HG03521 (cell line): ENCODE data around the gene LRRC75B.
"Not testable (repeated sequence)": the region's sequence is repeated elsewhere in the genome, so short reads cannot be mapped to it uniquely, and the experiment has no call there.

ENCODE experiments used
- ATAC-seq: cut with Tn5 transposase; IDR thresholded peaks from one replicate; pipeline ENCODE4 v1.9.1; 2021; ENCODE audit warnings: mild to moderate bottlenecking, moderate library complexity; ENCODE audit not compliant: unreplicated experiment

LRRC75B gene

GRCh38 chr22:24555165-24556039, 37.5 kb downstream of the LRRC75B start, which contains the start of gene SNRPD3:
SNRPD3 (plus strand) TSS chr22:24555999; CDS start chr22:24557675, 1,676 bp downstream.
- ATAC-seq, result peak; percentile 76

DNA sequence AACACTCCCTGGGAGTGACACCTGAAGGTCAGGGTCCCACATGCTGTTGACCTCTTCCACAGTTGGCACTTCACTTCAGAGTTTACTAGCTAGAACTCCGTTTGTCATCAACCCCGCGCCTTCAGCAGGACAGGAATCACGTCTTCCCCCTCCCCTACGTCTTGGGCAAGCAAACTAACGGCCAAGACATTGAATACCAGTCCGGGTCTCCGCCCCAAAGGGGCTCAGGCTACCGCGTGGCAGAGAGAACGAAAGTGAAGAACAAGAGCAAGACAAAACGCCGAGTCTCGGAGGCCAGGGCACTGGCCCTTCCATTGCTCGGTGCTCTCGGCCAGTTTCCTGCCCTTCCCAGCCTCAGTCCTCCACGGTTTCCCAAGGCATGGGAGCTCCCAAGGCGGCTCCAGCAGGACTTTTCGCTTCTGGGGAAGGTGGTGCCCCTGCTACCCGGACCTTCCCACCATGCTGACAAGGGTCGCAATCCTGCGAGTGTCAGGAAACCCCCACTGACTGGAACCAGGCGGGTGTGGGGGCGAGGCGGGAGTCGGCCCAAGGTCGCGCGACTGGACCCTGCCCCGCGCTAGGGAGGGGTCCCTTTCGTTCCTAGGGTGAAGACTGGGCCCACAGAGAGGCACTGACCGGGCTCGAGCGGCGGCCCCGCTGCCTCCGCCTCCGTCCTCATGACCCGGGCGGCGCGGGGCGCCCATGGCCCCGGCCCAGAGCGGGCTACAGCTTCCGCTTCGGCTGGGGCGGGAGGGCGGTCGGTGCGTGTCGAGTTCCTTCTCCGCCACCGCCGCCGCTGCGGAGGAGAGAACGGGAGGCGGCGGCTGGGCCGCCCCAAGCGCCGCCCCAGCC, 38.3 kb downstream of the LRRC75B start, which contains the start of gene GUCD1:
GUCD1 (minus strand) TSS at position 826 of the 852 bp plus-strand sequence; CDS start at position 679, 147 bp downstream.
- ATAC-seq, result no peak

DNA sequence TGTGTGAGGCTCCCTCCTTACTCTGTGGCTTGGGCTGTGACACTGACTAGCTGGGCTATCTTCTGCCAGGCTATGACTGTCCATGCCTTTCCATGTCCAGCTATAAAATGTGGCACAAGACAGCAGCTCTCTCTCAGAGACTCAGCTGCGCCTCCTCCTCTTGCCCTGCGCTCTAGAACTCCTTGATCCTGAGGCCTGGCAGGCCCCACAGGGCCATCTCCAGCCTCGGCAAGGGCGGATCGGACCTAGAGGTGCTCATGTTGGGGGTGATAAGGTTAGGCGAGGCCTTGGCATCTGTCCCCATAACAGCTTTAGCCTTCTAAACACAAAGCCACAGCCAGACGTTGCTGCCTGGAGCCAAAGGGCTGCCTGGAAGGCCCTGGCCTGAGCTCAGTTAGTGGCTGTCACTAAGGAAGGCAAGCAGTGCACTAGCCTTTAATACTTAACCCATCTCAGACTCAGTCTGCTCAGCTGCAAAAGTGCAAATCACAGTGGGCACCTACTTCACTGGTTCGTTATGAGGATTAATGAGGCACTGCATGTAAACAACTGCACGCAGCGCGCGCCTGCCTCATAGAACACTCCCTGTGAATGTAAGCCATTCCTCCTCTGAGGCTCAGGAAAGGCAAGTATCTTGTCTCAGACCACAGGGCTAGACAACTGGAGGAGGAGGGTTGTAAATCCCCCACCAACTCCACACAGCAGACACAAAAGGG, 39.1 kb downstream of the LRRC75B start:
- ATAC-seq, result no peak

- not testable (repeated sequence) for ATAC-seq
These were observed 40.2 kb downstream of the LRRC75B start for GRCh38 chr22:24552503-24553286.

GRCh38 chr22:24550902-24551435, 41.9 kb downstream of the LRRC75B start:
- no peak for ATAC-seq

DNA sequence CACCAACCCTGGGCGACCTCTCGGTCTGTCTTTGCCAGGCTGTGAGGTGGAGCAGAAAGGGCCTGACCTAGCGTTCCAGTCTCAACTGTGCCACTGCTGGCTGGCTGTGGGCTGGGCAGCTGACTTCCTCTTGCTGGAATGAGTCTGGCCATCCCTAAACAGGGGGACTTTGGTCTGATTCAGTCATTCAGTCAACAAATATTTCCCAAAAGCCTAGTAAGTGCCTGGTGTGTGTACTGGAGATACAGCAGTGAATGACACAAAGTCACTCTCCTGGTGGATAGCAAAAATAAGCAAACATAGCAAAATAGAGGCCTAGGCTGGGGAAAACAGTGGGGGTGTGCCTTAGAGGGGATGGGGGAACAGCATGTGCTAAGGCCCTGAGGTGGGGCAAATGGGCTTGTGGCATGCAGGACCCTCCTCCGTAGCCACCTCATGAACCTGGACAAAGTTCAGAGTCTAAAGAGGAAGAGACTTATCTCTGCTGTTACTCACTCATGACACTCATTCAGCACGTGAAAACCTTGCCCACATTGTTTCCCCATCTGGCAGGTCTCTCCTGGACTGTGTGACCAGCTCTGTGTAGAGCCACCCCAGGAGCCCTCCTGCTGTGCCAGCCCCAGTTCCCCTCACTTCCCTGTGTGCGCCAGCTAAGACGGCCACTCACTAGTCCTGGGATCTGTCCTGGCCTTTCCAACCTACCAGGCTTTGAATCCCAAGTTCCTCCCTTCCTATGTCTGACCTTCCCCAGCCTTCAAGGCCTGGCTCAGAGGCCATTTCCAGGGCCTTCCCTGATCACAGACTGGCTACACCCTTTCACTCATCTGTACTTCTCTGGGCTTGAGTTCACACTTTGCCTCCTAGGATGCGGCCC, 42.6 kb downstream of the LRRC75B start:
- no peak for ATAC-seq

DNA sequence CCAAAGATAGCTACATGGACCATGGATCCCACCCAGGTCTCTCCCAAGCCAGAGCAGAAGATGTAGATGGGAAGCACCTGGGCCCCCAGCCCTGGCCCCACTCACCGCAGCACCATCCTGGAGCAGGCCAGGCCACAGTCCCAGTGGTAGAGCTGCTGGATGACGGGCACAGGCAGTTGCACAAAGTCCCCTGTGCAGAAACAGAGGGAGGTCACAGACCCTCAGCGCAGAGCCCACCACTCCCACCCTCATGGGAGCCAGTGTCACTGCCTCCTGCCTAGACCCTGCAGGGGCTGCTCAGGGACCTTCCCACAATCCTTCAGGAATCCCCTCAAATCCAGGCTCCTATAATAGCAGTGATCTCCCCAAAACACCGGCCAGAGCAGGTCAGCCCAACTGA, 44.1 kb downstream of the LRRC75B start:
- no peak for ATAC-seq

DNA sequence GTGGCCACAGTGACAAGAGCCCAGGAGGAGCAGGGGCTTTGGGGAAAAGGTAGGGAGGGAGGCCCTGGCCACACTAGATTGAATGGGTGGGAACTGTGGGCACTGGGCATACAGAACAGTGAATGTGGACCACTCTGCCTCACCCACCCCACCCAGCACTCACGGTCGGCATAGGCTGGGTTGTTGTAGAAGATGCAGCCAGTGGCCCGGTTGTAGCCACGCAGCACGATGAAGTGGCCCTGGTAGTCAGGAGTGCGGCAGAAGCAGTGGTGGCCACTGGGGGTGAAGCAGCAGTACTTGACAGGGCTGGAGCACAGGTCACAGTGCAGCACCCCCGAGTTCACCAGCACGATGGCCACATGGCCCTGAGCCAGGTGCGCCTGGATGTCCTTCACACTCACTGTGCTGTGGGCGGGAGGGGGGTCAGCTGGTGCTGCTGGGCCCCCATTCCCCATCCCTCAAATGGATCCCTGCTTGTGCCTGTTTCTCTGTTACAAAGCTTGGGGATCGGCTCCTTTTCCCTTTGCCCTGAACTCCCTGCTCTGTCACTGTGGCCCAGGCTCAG, 49.1 kb downstream of the LRRC75B start:
- no peak for ATAC-seq

- ATAC-seq, result no peak
These were observed 49.7 kb downstream of the LRRC75B start for GRCh38 chr22:24543185-24543601.

- ATAC-seq, result no peak
These were observed 50.2 kb downstream of the LRRC75B start for GRCh38 chr22:24542641-24543040.

DNA sequence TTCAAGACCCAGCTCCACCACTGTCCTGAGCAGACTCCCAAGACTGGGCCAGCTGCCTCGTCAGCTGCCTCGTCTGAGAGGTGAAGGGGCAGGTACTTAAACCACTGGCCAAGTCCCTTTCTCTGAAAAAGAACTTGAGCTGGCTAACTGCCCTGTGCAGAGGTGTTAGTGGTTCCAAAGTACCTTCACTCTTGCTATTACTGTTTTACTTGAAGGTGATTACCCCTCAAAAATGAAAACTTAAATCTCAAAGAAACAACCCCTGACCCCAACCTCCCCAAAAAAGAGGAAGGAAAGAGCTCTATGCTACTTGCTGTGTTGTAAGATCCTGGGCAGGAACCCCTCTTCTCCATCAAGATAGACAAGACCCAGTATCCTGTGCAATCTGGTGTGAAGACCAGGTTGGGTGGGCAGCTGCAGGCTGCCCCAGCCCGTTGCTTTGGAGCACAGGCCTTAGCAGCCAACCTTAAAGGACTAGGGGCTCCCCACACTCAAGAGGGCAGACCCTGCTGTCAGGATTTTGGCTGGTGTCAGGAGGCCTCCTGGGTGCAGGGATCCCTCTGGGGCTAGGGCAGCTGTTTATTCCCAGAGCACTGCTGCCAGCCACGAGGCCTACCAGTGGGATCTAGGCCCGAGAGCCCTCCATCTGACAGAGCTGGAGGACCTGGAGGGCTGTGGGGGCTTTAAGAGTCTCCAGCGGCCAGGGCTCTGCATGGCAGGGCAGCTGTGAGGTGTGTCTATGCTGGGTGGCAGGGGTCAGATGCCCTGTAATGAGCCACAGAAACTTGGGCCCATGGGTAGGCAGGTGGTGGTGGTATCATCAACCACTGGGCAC, 51.0 kb downstream of the LRRC75B start:
- no peak for ATAC-seq

DNA sequence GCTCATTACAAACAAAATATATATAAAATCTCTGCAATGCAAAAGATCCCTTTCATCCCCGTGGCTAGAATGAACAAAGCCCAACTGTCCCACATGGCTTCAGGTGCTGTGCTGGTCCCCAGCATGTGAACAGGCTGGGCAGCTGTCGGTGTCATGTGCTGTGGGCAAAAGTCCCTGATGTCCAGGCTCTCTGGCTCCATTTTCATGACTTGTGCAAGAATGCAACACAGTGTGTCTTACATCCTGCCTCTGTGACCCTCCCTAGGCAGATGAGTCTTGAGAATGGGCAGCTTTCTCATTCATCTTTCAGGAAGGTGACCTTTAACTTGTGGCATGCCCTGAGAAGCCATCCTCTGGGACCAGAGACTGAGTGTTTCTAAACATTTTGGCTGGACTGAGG, 52.4 kb downstream of the LRRC75B start:
- ATAC-seq, result no peak

- ATAC-seq, result no peak
These were observed 56.8 kb downstream of the LRRC75B start for GRCh38 chr22:24536089-24536488.
